Measurements from ENCODE around the gene KCNF1.
"Not testable (repeated sequence)": the region's sequence is repeated elsewhere in the genome, so short reads cannot be mapped to it uniquely, and the experiment has no call there.

The KCNF1 gene

GRCh38 chr2:10939058-10939457 lies 27.3 kb downstream of the KCNF1 start:
- no peak for DNase-seq (ENCODE audit: low read depth, low spot score)

- no peak for DNase-seq (ENCODE audit: low read depth, low spot score)
These were observed 28.9 kb downstream of the KCNF1 start for GRCh38 chr2:10940596-10940995.

GRCh38 chr2:10941383-10941782 lies 29.6 kb downstream of the KCNF1 start:
- DNase-seq (ENCODE audit: low read depth, low spot score): no peak

- no peak for DNase-seq (ENCODE audit: low read depth, low spot score)
These were observed 33.1 kb downstream of the KCNF1 start for GRCh38 chr2:10944799-10945198.

GRCh38 chr2:10946394-10946793 lies 34.7 kb downstream of the KCNF1 start:
- no peak for DNase-seq (ENCODE audit: low read depth, low spot score)

- DNase-seq (ENCODE audit: low read depth, low spot score): no peak
These were observed 35.3 kb downstream of the KCNF1 start for GRCh38 chr2:10947005-10947440.

GRCh38 chr2:10947446-10948187 lies 35.9 kb downstream of the KCNF1 start:
- no peak for DNase-seq (ENCODE audit: low read depth, low spot score)

GRCh38 chr2:10948188-10948564 lies 36.4 kb downstream of the KCNF1 start:
- no peak for DNase-seq (ENCODE audit: low read depth, low spot score)

- DNase-seq (ENCODE audit: low read depth, low spot score): no peak
These were observed 37.0 kb downstream of the KCNF1 start for GRCh38 chr2:10948606-10949230.

GRCh38 chr2:10949835-10950234 lies 38.1 kb downstream of the KCNF1 start:
- no peak for DNase-seq (ENCODE audit: low read depth, low spot score)

GRCh38 chr2:10951558-10952414 lies 40.1 kb downstream of the KCNF1 start:
- no peak for DNase-seq (ENCODE audit: low read depth, low spot score)

- DNase-seq (ENCODE audit: low read depth, low spot score): no peak
These were observed 42.7 kb downstream of the KCNF1 start for GRCh38 chr2:10954416-10954815.

GRCh38 chr2:10954856-10955818 lies 43.4 kb downstream of the KCNF1 start:
- DNase-seq (ENCODE audit: low read depth, low spot score): no peak

GRCh38 chr2:10956006-10956790 lies 44.5 kb downstream of the KCNF1 start:
- no peak for DNase-seq (ENCODE audit: low read depth, low spot score)

GRCh38 chr2:10957391-10957790 lies 45.7 kb downstream of the KCNF1 start:
- no peak for DNase-seq (ENCODE audit: low read depth, low spot score)

GRCh38 chr2:10958452-10958851 lies 46.7 kb downstream of the KCNF1 start:
- DNase-seq (ENCODE audit: low read depth, low spot score): not testable (repeated sequence)

GRCh38 chr2:10960606-10961489 lies 49.1 kb downstream of the KCNF1 start:
- DNase-seq (ENCODE audit: low read depth, low spot score): no peak

- DNase-seq (ENCODE audit: low read depth, low spot score): no peak
These were observed 49.7 kb downstream of the KCNF1 start for GRCh38 chr2:10961490-10961875.

- no peak for DNase-seq (ENCODE audit: low read depth, low spot score)
These were observed 50.3 kb downstream of the KCNF1 start for GRCh38 chr2:10962004-10962403.

Data from smooth muscle cell of the brain vasculature (primary cell).